ENCODE measurements around the gene ACVR1B.

DNA sequence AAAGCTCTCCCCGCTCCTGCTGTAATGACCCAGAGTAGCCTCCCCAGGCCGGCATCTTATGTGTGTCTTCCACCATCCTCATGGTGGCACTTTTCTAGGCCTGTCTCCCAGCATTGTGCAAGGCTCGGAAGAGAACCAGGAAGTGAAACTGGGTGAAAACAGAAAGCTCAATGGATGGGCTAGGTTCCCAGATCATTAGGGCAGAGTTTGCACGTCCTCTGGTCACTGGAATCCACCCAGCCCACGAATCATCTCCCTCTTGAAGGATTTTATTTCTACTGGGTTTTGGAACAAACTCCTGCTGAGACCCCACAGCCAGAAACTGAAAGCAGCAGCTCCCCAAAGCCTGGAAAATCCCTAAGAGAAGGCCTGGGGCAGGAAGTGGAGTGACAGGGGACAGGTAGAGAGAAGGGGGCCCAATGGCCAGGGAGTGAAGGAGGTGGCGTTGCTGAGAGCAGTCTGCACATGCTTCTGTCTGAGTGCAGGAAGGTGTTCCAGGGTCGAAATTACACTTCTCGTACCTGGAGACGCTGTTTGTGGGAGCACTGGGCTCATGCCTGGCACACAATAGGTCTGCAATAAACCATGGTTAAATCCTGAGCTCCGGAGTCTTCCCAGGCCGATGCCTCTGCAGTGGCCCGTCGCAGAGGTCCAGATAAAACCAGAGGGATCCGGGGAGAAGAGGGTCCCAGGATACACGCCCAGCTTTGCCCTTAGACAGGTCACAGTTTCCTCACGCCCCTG, 28.6 kb upstream of the ACVR1B start:
- TF ChIP-seq, protein P1, sequence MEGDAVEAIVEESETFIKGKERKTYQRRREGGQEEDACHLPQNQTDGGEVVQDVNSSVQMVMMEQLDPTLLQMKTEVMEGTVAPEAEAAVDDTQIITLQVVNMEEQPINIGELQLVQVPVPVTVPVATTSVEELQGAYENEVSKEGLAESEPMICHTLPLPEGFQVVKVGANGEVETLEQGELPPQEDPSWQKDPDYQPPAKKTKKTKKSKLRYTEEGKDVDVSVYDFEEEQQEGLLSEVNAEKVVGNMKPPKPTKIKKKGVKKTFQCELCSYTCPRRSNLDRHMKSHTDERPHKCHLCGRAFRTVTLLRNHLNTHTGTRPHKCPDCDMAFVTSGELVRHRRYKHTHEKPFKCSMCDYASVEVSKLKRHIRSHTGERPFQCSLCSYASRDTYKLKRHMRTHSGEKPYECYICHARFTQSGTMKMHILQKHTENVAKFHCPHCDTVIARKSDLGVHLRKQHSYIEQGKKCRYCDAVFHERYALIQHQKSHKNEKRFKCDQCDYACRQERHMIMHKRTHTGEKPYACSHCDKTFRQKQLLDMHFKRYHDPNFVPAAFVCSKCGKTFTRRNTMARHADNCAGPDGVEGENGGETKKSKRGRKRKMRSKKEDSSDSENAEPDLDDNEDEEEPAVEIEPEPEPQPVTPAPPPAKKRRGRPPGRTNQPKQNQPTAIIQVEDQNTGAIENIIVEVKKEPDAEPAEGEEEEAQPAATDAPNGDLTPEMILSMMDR (IDR thresholded peaks at IDR 0.05; ENCODE audit: low read length): no peak
- TF ChIP-seq EZH2 (optimal IDR thresholded peaks at IDR 0.05; ENCODE audit: low read depth, low read length) (no peak), EZH2phosphoT487 (IDR thresholded peaks at IDR 0.05; ENCODE audit: low read length) (no peak)

Data from MM.1S (cell line).